Hematopoietic multipotent progenitor cell treated with erythropoietin and hydrocortisone succinate and interleukin-3 and kit ligand, for 17 days (in vitro differentiated cells): Measurements from ENCODE around the gene USP37.

Experiments
- DNase-seq: peaks from one replicate; pipeline ENCODE4 v3.0.0-alpha.2; 2015; ENCODE audit warnings: low spot score

The USP37 gene

DNA sequence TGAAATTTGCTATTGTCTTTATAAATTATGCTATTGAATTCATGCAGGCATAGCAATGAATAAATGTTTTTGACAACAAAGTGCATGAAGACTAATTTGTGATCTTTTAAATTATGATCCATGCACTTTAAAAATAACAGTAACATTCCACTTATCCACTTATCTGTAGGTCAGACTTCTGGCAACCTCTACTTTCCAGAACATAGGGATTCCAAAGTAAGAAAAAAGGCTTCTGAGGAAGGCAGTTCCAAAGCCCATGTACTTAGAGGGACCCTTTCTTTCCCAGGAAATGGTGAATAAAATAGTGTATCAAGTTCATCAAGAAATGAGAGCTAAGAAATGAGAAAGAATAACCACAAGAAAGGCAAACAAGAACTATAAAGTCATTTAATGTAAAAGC, 90.9 kb downstream of the USP37 start:
- no peak for DNase-seq

GRCh38 chr2:218476676-218477075, 91.5 kb downstream of the USP37 start:
- DNase-seq, result no peak

DNA sequence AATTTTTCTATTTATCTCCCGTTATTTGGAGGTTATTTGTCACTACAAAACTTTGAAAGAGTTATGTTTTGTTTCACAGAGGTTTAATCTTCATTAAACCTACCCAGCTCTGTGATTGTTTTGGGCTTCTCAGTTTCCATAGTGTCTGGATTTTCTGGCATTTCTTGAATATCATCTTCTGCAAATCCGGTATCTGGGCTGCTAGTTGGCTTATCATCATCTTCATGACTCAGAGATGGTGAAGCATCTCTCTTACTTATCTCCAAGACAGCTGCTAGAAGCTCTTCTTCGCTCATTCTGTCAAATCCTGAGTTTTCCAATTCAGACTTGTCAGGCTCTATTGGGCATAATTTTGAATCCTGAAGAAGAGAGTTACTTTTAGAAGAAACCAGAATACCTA, 93.6 kb downstream of the USP37 start:
- DNase-seq, result no peak

DNA sequence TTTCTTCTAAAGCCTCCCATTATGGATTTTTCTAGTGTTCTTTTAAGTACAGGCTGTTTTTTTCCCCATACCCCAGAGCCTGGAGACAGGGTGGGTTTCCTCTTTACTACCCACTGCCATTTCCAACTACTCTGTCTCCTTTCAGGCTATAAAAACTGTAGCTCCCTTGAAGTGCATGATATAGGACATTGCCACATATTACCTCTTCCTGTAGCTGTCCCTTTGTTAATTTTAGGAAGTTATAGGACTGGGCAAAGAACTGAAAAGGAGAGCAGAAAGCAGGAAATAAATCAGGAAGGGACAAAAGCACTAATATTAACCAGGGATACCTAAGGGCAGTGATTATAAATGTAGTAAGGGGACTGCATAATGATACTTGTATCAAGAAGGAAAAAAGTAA, 95.2 kb downstream of the USP37 start:
- no peak for DNase-seq

DNA sequence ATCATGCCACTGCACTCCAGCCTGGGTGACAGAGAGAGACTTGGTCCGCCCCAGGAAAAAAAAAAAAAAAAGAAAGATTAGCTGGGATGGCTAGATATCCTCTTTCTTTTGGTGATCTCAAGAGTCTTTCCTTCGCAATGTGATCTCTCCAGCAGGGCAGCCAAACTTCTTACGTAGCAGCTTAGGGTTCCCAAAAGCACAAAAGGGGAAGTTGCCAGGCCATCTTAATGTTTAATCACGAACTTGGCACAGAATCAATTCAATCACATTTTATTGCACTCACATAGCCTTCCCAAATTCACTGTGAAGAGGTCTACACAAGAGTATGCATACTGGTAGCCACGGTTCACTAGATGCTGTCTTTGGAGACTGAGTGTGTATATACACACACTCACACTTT, 96.2 kb downstream of the USP37 start:
- no peak for DNase-seq

DNA sequence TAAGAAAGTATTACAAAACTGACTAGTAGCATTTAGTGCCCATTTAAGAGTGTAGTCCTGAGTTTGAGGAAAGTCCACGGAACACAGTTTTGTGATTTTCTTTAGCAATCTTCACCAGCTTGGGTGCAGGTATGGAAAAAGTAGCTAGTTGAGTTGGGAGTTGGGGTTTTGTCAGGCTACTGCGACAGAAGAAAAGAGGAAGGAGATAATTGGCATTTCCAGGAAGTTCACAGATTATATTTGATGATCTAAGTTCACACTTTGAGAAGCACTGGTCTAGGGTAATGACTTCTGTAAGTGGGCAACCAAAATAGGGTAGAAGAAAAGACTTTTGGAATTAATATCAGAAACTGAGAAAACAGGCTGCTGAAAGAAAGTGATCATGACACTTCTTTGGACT, 97.1 kb downstream of the USP37 start:
- DNase-seq, result no peak

GRCh38 chr2:218470448-218470847, 97.7 kb downstream of the USP37 start:
- no peak for DNase-seq

DNA sequence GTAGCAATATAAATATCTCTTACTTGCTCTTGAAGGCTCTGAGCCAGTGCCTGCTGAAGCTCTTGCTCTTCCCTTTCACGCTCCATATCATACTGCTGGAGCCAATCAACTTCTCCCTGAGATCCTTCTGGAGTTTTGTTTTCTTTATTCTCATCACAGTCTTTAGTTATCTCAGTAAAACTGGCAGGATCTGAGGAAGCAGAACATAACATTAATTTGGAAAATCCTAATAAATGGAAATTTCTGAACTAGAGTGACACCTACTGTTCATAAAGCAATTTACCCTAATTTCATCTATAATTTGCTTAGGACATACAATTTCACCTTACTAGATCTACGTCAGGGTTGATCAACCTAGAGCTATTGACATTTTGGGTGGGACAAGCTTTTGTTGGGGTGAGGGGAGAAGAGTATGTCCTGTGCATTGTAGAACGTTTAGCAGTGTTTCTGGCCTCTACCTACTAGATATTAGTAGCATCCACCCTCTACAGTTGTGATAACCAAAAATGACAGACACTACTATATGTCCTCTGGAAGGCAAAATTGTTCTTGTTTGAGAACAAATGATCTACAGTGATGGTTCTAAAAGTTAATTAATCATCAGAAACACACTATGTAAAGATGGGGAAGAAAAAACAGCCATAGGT, 102.0 kb downstream of the USP37 start:
- peak; percentile 69 for DNase-seq

DNA sequence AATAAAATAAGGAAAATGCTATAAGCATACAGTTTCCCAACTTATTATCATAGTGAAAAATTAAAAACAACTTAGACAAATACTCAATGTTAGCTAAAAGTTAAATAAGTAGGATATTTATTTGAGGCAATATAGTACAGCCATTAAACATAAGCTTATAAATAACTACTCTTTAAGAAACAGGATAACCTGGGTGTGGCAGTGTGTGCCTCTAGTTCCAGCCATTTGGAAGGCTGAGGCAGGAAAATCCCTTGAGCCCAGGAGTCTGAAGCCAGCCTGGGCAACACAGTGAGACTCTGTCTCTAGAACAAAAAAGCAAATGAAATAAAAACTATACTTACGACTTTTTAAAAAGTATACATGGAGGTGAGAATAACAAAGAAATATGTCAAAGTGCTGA, 109.6 kb downstream of the USP37 start:
- DNase-seq, result no peak

GRCh38 chr2:218456849-218457248, 111.3 kb downstream of the USP37 start:
- no peak for DNase-seq

GRCh38 chr2:218452079-218452478, 116.1 kb downstream of the USP37 start:
- DNase-seq, result no peak

DNA sequence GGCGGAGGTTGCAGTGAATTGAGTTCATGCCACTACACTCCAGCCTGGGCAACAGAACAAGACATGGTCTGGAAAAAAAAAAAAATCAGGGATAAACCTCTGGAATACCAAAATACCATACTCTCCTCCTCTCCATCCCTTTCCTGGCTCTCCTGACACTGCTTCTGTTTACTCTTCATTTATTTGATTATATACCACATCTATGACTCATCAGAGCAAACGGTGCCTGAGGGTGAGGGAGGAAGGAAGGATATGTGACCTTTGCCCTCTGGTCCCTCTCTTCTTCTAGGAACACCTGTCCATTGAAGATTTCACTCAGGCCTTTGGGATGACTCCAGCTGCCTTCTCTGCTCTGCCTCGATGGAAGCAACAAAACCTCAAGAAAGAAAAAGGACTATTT, 119.2 kb downstream of the USP37 start:
- DNase-seq, result no peak

DNA sequence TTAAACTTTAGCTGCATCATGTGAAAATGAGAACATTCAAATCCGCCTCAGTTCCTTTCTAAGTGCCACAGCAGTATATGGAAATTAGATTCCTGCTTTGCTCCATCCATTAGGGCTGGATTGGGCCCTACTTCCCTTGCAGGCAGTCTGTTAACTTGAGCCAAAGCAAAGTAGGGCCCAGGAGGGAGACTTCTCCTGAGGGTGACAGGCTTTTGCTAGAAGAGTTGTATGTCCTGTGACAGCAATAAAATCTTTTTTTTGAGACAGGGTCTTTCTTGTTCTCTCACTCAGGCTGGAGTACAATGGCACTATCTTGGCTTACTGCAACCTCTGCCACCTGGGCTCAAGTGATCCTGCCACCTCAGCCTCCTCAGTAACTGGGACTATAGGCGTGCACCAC, 121.1 kb downstream of the USP37 start:
- no peak for DNase-seq

- DNase-seq, result no peak
Measured at GRCh38 chr2:218446547-218446946, 121.6 kb downstream of the USP37 start.

- DNase-seq, result no peak
Measured at GRCh38 chr2:218445602-218446001, 122.5 kb downstream of the USP37 start.

- DNase-seq, result no peak
Measured at GRCh38 chr2:218444692-218445357, 123.3 kb downstream of the USP37 start.

GRCh38 chr2:218438596-218438995, 129.6 kb downstream of the USP37 start:
- no peak for DNase-seq

DNA sequence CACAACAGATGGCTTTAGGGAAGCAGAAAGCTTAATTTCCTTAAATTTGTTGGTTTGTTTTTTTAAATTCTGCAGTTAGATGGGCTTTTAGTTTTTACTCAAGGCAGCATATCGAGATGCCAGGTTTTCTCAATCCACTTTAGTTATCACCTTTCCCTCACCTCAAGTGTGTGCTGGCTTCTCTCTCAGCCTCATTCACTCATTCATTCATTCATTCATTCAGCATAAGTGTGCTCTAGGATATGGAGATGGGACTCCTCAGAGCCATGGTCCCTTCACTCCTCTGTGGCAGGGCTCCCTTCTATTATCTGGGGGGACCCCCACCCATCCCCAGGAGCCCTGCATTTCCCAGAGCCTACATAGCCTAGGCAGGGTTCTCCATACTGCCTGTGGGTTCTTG, 130.2 kb downstream of the USP37 start:
- no peak for DNase-seq

DNA sequence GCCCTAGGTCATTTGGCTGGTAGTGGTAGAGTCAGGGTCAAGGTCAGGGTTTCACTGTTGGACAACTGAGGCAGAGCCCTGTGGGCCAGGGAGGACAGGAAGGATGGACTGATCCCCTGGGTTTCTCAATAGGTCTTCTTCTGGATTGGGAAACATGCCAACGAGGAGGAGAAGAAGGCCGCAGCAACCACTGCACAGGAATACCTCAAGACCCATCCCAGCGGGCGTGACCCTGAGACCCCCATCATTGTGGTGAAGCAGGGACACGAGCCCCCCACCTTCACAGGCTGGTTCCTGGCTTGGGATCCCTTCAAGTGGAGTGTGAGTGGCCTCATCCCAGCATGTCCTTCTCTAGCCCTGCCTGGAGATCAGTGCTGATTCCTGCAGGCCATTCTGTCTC, 131.2 kb downstream of the USP37 start:
- DNase-seq, result no peak

GRCh38 chr2:218435003-218435982, 132.9 kb downstream of the USP37 start:
- DNase-seq, result no peak

DNA sequence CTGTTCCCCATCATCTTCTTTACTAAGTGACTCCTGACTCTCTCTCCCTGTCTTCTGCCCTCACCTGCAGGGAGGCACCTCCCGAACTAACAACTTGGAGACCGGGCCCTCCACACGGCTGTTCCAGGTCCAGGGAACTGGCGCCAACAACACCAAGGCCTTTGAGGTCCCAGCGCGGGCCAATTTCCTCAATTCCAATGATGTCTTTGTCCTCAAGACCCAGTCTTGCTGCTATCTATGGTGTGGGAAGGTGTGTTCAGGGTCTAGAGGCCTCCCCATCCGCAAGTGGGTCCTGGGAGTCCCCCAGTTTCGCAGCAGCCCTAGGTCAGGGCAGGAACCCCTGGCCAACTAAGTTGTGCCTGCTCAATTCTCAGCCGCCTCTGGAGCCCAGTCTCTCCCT, 133.7 kb downstream of the USP37 start:
- no peak for DNase-seq

- no peak for DNase-seq
Measured at GRCh38 chr2:218432676-218433365, 135.3 kb downstream of the USP37 start.
